GM19193 (cell line): ENCODE results near the gene VIPR2.

Experiments
- POLR2A ChIP-seq: IDR thresholded peaks from 4 replicates; pipeline ENCODE4 v1.6.1; 2011; ENCODE audit not compliant: insufficient read depth, insufficient read length; ENCODE audit errors: extremely low read depth

VIPR2 gene

DNA sequence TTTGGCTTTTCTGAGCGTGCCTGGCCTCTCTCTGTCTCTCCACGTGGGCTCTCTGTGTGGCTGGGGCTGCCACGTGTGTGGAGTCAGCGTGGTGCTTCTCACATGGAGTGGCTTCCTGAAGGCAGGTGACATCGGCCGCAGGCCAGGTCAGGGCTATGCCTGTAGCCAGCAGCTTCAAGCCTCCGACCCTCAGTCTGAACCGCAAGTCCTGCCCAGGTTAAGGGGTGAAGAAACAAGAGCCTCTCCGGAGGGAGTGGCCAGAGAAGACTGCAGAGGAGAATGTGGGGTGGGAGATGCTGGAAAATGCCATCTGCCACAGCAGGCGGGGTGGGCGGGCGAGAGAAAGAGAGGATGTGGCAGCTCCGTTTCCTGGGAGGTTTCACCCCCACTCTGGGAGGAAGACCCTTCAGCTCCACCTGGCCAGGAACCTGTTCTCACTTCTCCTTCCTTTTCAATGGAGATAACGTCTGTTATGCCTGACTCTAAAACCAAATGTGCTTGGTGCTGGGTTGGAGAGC is 14.3 kb upstream of the VIPR2 start:
- no peak for TF ChIP-seq POLR2A

DNA sequence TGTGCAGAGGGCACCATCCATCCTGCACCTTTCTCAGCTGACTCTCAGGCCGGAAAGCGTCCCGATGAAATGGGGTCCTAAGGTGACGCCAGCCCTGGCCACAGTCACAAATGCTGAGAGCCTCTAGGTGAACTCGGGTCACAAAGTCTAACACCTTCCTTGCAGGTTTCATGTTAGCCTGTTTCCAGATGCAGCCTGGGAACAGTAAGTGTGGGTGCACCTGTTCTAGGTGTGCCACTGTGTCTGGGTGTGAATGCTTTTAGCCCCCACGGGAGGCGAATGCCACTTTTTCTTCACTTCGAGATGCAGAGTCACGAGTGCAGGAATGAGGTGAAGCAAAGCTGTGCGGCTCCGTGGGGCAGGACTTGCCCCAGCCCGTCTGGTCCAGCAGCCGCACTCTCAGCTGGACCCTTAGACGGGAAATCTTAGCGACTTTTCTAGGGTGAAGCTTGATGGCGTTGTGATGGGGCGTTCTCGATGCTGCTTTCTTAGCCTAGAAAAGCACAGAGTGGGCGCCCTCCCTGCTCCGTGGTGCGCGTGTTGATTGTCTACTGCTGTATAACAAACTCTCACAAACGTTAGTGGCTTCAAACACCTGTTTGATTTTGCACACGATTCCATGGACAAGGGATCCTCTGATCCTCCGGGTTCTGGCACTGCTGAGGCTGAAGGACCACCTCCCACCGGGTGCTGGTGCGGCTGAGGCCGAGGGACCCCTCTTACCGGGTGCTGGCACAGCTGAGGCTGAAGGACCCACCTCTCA is 13.6 kb upstream of the VIPR2 start:
- TF ChIP-seq POLR2A, result no peak

DNA sequence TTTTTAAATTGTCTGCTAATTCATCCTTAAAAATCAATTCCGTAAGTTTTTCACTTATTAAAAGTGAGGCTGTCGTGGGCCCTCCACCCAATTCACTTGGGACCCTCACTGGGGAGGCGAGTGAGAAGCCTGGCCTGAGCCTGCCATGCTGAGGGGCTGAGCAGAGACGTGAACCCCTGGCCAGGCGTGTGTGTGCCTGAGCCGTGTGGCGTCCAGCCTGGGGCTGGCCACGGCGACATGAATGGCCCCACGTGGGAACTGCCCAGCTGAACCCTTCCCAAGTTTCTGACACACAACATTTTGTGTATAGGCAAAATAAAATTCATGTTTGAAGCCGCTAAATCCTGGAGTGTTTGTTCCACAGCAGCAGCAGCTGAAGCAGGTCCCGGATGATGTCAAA is 13.0 kb upstream of the VIPR2 start:
- no peak for TF ChIP-seq POLR2A

DNA sequence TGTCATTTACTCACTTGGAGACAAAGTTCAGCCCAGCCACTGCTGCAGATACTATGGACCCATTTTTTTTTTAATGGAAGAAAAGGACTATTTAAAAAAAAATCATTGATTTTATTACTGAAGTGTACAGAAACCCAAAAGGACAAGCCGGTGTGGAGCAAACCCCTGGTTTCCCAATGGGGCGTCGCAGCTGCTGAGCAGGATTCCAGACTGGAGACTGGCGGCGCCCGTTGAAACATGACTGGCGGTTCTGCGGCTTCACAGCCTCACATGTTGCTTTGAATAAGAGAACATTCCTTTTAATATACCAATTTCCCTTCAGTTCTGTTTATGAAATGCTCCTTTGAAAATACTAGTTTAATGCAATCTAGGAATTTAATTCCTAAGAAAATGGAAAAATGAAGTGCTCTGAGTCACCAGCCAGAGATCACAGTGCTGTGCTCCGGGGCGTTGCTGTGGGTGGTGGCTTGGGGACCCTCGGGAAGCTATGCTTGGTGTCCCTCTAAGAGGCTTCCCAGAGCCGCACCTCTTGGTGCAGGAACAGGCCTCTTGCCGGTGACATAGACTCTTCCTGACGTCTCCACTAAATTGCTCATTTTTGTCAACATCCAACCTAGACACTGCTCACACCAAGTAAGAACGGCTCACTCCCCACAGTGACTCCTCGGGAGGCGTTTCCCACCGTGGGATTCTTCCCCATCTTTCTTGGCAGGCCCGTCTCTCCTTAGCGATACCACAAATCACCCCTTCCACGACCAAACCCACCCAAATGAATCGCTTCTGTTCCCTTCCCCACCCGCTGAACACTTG is 12.0 kb upstream of the VIPR2 start:
- no peak for TF ChIP-seq POLR2A

DNA sequence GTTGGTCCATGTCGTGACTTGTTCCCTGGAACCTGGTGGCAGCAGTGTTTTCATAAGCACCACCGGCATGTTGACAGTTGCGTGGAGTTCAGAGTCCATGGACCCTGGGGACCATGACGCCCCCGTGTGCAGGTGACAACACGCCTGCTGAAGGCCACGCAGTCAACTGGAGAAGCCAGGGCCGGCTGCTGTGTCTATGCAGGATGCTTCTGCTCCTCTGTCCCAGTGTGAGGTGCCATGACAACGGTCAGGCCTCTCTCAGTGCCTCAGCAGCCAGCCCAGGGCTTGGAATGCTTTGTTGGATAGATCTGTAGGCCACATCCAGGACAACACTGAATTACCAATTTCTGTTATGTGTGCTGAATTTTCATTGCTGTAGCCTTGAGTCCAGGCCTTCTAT is 10.7 kb upstream of the VIPR2 start:
- no peak for TF ChIP-seq POLR2A

DNA sequence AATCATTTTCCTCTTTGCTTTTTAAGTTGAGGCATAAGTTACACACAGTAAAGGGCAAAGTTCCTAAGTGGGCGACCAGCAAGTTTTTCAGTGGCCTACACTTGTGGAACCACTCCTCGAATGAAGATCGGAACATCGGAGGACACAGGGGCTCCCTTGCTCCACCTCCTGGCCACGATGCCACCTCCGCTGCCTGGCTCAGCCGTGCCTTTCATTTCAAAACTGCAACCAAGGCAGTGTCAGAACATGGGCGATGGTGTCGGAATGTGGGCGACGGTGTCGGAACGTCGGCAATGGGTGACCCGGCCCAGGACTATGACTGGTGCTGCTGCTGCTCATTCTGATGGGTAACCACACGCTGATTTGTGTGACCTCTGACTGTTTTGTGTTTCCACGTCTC is 9.6 kb upstream of the VIPR2 start:
- no peak for TF ChIP-seq POLR2A

DNA sequence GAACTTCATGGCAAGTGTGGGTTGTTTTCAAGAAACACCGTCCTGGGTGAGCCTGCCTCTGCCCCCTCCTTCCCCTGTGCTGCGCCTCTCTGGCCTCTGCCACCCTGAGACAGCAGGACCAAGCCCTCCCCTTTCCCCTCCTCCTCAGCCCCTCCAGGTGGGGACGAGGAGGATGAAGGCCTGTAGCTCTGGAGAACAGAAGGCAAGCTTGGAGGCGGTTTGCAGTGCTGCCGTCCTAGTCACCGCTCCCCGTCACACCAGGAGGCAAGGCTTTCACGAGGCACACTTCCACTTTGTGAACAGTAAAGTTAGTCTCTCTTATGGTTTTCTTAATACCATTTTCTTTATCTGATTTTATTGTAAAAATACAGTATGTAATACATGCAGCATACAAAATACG is 8.8 kb upstream of the VIPR2 start:
- no peak for TF ChIP-seq POLR2A

DNA sequence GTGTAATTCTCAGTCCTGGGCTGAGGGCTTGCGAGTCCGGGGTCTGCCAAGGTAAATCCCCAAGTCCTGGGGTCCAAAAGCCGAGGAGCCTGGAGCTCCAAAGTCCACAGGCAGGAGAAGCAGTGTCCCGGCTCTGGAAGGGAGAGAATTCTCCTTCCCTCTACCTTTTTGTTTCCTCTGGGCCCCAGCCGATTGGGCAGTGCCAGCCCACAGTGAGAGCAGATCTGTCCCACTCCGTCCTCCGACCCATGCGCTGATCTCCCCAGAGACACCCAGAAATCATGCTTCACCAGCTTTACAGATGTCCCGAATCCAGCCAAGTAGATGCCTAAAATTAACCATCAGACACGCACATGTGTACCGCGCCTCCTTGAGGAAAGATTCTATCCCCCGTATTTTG is 8.1 kb upstream of the VIPR2 start:
- no peak for TF ChIP-seq POLR2A

DNA sequence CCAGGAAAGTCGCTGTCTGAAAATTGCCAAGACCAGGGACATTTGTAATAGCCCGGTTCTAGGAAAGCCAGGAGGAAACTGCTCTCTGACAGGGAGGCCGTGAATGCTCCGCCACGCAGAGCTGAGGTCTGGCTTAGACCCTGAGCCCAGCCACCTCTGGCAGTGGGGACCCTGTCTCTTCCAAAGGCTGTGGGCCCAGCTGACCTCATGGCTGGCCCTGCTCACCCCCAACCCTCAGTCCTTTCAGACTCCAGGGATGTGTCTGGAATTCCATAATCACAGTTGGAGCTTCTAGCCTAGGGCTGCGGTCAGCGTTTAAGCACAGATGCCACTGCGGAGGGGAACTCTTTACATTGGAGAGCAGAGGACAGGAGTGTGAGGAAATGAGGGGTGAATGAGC is 6.6 kb upstream of the VIPR2 start:
- TF ChIP-seq POLR2A, result no peak

DNA sequence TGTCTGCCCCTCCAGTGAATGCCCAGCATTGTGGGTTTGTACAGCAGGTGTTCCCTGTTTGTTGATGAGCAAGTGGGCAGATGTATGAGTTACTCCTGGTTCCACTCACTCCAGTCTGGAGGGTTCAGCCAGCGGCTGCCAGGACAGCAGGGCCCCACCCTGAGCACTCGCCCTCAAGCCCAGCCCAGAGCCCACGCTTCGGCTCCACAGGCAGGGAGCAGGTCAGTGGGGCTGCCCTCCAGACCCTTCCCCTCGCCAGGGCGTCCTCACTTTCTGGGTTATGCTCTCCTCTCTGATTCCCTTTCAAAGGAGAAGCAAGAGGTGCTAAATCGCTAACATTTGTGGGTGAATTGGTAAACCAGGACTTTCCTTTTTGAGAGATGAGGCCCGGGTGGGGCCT is 4.8 kb upstream of the VIPR2 start:
- no peak for TF ChIP-seq POLR2A

DNA sequence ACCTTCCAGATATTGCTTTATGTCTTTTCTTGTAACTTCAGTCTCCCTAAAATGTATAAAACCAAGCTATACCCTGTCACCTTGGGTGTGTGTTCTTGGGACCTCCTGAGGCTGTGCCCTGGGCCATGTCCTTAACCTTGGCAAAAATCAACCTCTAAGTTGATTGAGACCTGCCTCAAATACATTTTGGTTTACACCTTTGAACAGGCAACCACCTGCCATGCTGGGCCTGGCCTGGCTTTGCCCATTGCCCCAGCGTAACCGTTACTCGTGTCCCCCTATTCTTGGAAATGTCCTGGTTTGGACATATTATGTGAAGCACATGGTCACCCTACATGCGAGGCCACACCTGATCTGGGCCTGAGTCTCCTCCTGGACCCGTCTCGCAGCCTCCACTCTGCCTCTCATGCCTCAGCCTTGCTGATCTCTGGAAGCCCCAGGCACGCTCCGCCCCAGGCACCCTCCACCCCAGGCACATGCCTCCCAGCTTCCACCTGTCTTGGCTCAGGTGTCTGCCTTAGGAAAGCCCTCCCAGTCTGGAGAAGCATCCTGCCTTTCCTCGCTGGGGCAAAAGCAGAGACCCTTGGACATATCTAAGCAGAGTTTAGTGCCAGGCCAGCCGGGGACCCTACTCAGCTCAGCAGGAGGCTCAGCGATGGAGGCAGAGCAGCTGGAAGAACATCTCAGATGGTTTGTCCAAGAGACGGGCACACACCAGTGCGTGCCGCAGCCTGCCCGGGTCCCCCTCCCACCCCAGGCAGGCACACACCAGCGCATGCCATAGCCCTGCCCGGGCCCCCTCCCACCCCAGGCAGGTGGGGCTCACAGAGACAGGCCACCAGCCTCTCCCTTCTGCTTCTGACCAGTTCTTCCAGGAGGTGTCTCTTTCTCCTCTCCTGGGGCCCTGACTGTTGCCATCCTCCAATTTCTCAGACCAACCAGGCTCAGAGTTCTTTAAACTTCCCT is 4.0 kb upstream of the VIPR2 start:
- no peak for TF ChIP-seq POLR2A

DNA sequence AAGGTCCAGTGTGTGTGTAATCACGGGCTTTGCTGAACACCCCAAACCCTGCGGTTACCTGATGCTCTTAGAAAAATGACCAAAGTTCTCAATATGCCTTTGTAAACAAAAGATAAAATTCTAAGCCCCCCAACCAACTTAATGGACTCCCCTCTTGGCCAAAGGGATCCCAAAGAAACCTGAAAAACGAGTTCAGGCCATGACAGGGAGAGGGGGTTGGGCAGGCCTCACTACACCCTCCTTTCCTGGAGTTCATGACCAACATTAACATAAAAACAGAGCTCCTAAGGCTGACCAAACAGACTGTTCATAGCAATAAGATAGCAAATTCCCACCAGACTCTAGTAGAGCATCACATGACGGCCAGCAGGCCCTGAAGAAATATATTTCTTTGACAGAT is 3.0 kb upstream of the VIPR2 start:
- TF ChIP-seq POLR2A, result no peak

DNA sequence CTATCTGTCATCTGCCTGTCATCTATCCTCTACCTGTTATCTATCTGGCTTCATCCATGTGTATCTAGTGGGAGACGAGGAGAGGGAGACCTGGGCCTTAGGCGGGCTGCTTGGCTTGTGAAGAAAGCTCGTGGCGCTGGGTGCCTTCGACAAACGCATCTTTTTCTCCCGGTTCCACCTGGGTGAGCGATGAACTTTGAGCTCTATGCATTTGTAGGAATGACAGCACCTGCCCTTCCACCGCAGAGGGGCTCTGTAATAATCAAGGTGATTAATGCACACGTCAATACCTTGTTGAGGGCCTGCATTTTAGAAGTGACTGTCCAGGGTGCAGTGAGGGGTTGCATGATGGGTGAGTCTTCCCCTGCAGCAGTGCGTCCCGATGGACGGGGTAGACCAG is 2.6 kb upstream of the VIPR2 start:
- no peak for TF ChIP-seq POLR2A

DNA sequence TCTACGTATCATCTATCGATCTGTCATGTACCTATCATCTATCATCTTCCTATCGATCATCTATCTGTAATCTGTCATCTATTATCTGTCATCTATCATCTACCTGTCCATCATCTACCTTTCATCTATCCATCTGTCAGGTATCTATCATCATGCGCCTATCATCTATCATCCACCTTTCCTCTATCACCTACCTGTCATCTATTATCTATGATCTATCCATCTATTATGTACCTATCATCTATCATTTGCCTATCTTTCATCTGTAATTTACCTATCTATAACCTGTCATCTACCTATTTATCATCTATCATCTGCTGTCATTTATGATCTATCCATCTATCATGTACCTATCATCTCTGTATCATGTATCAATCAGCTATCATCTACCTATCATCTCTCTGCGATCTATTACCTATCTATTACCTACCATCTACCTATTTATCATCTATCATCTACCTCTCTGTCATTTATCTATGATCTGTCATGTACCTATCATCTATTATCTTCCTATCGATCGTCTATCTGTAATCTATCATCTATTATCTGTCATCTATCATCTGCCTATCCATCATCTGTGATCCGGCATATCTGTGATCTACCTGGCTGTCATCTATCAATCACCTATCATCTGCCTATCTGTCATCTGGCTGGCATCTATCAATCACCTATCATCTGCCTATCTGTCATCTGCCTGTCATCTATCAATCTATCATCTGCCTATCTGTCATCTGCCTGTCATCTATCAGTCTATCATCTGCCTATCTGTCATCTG is 1.6 kb upstream of the VIPR2 start:
- no peak for TF ChIP-seq POLR2A

DNA sequence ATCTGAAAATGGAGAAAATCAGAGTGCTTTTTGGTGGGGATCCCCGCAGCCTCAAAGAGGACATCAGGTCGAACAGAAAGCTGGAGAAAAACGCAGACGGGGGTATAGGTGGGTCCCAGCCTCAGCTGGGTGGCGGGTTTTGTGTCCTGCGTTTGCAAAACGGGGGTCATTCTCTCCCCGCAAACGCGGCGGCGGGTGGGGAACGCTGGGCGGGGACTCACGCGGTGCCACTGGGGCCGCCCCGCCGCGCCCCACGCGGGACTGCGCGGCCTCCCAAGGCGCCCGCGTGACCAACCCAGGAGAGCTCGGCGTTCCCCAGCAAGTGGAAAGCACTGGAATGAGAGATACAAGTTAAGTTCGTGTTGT is 806 bp upstream of the VIPR2 start:
- no peak for TF ChIP-seq POLR2A
